OCI-LY7 (cell line): ENCODE data around the gene DMD. TPM values are rescaled to one million over a fixed set of nuclear protein-coding genes. Genes with fewer than 3 reads are reported as not detected.

Source experiments
- BruUV-seq: library from RNA; stranded (reverse); fragments of 400-500 nt; replicated peaks from 2 replicates; lab custom pipeline; 2021; lab: Mats Ljungman, UMichigan
- CTCF ChIA-PET: fragments of 300-600 bp; sonication (Branson Sonifier 250); formaldehyde crosslinking; loops from one replicate; lab custom pipeline; 2022; ENCODE audit warnings: antibody characterized with exemption; ENCODE audit not compliant: unreplicated experiment; lab: Charles Lee
- POLR2A ChIA-PET: fragments of 300-600 bp; sonication (Branson Sonifier 250); formaldehyde crosslinking; loops from one replicate; lab custom pipeline; 2022; ENCODE audit warnings: antibody characterized with exemption; lab: Charles Lee
- DNase-seq: peaks from one replicate; pipeline ENCODE4 v3.0.0-alpha.2; 2015; ENCODE audit warnings: low spot score
- H2AFZ ChIP-seq: fragments of 200-600 bp; sonication (generic), shearing (Covaris generic); 2 replicates; pipeline ENCODE4 v1.6.1; 2014; ENCODE audit warnings: mild to moderate bottlenecking, antibody characterized with exemption, low read length, moderate library complexity
- H3K27ac ChIP-seq: fragments of 200-600 bp; sonication (generic); 2 replicates; pipeline ENCODE4 v1.5.1; 2014; ENCODE audit warnings: mixed run types, low read depth, mild to moderate bottlenecking, moderate library complexity, low read length, inconsistent platforms; ENCODE audit not compliant: poor library complexity, severe bottlenecking
- H3K36me3 ChIP-seq: fragments of 200-600 bp; sonication (generic); 2 replicates; pipeline ENCODE4 v1.6.1; 2014; ENCODE audit warnings: mild to moderate bottlenecking, antibody characterized with exemption, low read length, moderate library complexity, mixed read lengths; ENCODE audit not compliant: insufficient read depth
- H3K4me1 ChIP-seq: fragments of 200-600 bp; sonication (generic); 2 replicates; pipeline ENCODE4 v1.5.1; 2014; ENCODE audit warnings: mild to moderate bottlenecking, low read length; ENCODE audit not compliant: insufficient read depth, poor library complexity, severe bottlenecking
- H3K4me2 ChIP-seq: fragments of 200-600 bp; sonication (generic); 2 replicates; pipeline ENCODE4 v1.6.1; 2014; ENCODE audit warnings: mild to moderate bottlenecking, low read length
- H3K4me3 ChIP-seq: fragments of 200-600 bp; sonication (generic); 2 replicates; pipeline ENCODE4 v1.5.1; 2014; ENCODE audit warnings: mild to moderate bottlenecking, low read depth, low read length; ENCODE audit not compliant: poor library complexity, severe bottlenecking
- H3K79me2 ChIP-seq: fragments of 200-600 bp; sonication (generic); 2 replicates; pipeline ENCODE4 v1.6.1; 2016; ENCODE audit warnings: low read depth, mild to moderate bottlenecking, low read length, moderate library complexity, mixed read lengths; ENCODE audit not compliant: insufficient read depth
- H3K9me2 ChIP-seq: fragments of 200-600 bp; sonication (generic); 2 replicates; pipeline ENCODE4 v1.6.1; 2016; ENCODE audit warnings: mild to moderate bottlenecking, low read length, mixed read lengths; ENCODE audit not compliant: insufficient read depth
- H3K9me3 ChIP-seq: fragments of 200-600 bp; sonication (generic); 2 replicates; pipeline ENCODE4 v1.6.1; 2014; ENCODE audit warnings: mild to moderate bottlenecking, mixed run types, low read length, mixed read lengths
- H4K20me1 ChIP-seq: fragments of 200-600 bp; sonication (generic); 2 replicates; pipeline ENCODE4 v1.6.1; 2014; ENCODE audit warnings: mild to moderate bottlenecking, antibody characterized with exemption, low read length, moderate library complexity, mixed read lengths; ENCODE audit not compliant: insufficient read depth
- CTCF ChIP-seq: fragments of 200-600 bp; sonication (generic); conservative IDR thresholded peaks from 2 replicates; pipeline ENCODE4 v1.5.1; 2014; ENCODE audit warnings: mild to moderate bottlenecking, antibody characterized with exemption, low read length, moderate library complexity, mixed read lengths
- EZH2phosphoT487 ChIP-seq: fragments of 200-600 bp; sonication (generic); IDR thresholded peaks from 2 replicates; pipeline ENCODE4 v1.6.1; 2018; ENCODE audit warnings: low read depth, borderline replicate concordance, mild to moderate bottlenecking, mixed run types, antibody characterized with exemption, low read length, moderate library complexity, mixed read lengths
- intact Hi-C: fragments of 100-400 bp; cut with micrococcal nuclease; formaldehyde crosslinking; loops from one replicate; pipeline ENCODE4 v1.10.0; 2022; ENCODE audit not compliant: unreplicated experiment
- total RNA-seq, 2 experiments: library from RNA; depleted of rRNA in 1 of 2; stranded (reverse); fragments of >200 nt in 1 of 2; shearing (Covaris generic) in 1 of 2; gene quantifications; 2 replicates each; pipeline ENCODE4 v1.2.3, GENCODE V29; 2014 to 2022

DMD gene
- total RNA-seq, 2 experiments from 2014 or later: 20.5 to 61.4 TPM

DNA sequence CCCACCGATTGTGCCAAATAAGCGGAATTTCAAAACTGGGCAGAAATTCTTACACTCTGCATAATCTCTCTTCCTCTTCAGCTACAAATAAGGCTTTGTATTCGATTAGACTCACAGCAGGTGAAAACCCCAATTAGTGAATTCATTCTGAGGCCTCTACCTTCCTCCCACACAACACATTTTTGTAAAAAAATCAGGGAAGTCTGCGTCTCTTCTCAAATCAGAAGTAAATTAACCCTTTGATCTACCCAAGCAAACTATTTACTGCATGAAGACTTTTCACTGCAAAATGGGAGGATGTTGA lies 1938.9 kb downstream of the DMD start:
- ChIA-PET CTCF (no interaction called here), POLR2A (interaction anchor here (0.8 to 1.4 kb wide), 2 partner anchors 14 to 18 kb away, joined by 3 read pairs; no protein-coding TSS in a partner anchor)
- no peak for DNase-seq
- TF ChIP-seq CTCF: no peak
- no peak for TF ChIP-seq EZH2phosphoT487
- H3K4me3 ChIP-seq: no peak overlapping the region
- H2AFZ ChIP-seq: peak overlapping the region; percentile 78
- no peaks in the 10 kb centered on the region for H4K20me1 ChIP-seq
- no peaks in the 10 kb centered on the region for H3K9me2 ChIP-seq
- H3K27ac ChIP-seq: no peak overlapping the region
- H3K36me3 ChIP-seq: no peaks in the 10 kb centered on the region
- no peaks in the 10 kb centered on the region for H3K9me3 ChIP-seq
- intact Hi-C loops: no loop called here
- no TSS peak for BruUV-seq
- peaks cover 9% of the 10 kb centered on the region for H3K4me1 ChIP-seq
- H3K4me2 ChIP-seq: peak overlapping the region; percentile 32; the same call in 1 of the 2 replicates
- no peaks in the 10 kb centered on the region for H3K79me2 ChIP-seq

- peaks cover 13% of the 10 kb centered on the region for H3K4me1 ChIP-seq
- no TSS peak for BruUV-seq
- H3K4me2 ChIP-seq: 0 out of 2 replicates have a peak overlapping the region, but pooled peaks have one; percentile 32
- no peak overlapping the region for H3K27ac ChIP-seq
- DNase-seq: no peak
- H2AFZ ChIP-seq: peak overlapping the region; percentile 78
- POLR2A ChIA-PET: interaction anchor here (1.2 to 1.4 kb wide), 2 partner anchors 12 to 18 kb away, joined by 3 read pairs; no protein-coding TSS in a partner anchor
- CTCF ChIA-PET: no interaction called here
- intact Hi-C loops: no loop called here
- no peak for TF ChIP-seq EZH2phosphoT487
- no peak for TF ChIP-seq CTCF
- no peak overlapping the region for H3K4me3 ChIP-seq
- H3K79me2 ChIP-seq: no peaks in the 10 kb centered on the region
- H4K20me1 ChIP-seq: no peaks in the 10 kb centered on the region
- no peaks in the 10 kb centered on the region for H3K9me2 ChIP-seq
- no peaks in the 10 kb centered on the region for H3K9me3 ChIP-seq
- H3K36me3 ChIP-seq: no peaks in the 10 kb centered on the region
Measured at GRCh38 chrX:31271615-31272471, 1939.5 kb downstream of the DMD start.

- no peaks in the 10 kb centered on the region for H4K20me1 ChIP-seq
- no peak overlapping the region for H3K4me3 ChIP-seq
- no peak for DNase-seq
- no TSS peak for BruUV-seq
- no peak for TF ChIP-seq CTCF
- H3K9me3 ChIP-seq: no peaks in the 10 kb centered on the region
- intact Hi-C loops: loop anchor here (1.0 to 5.0 kb wide), 2 partner anchors 53 to 152 kb away; no protein-coding TSS in a partner anchor
- POLR2A ChIA-PET: interaction anchor here (0.6 kb wide), 1 partner anchor 125 kb away, joined by 3 read pairs; no protein-coding TSS in a partner anchor
- H3K9me2 ChIP-seq: no peaks in the 10 kb centered on the region
- H3K4me2 ChIP-seq: no peak overlapping the region
- H2AFZ ChIP-seq: no peak overlapping the region
- peaks cover 13% of the 10 kb centered on the region for H3K4me1 ChIP-seq
- no peaks in the 10 kb centered on the region for H3K36me3 ChIP-seq
- H3K79me2 ChIP-seq: peaks cover 15% of the 10 kb centered on the region
- H3K27ac ChIP-seq: no peak overlapping the region
- CTCF ChIA-PET: no interaction called here
Measured at GRCh38 chrX:31269914-31270313, 1941.4 kb downstream of the DMD start.
